ENCODE results near the gene LEF1. TPM values are rescaled to one million over a fixed set of nuclear protein-coding genes. Genes with fewer than 3 reads are reported as not detected.

Gene LEF1
- total RNA-seq, 1 donor from 2014 or later, result 16.6 TPM

DNA sequence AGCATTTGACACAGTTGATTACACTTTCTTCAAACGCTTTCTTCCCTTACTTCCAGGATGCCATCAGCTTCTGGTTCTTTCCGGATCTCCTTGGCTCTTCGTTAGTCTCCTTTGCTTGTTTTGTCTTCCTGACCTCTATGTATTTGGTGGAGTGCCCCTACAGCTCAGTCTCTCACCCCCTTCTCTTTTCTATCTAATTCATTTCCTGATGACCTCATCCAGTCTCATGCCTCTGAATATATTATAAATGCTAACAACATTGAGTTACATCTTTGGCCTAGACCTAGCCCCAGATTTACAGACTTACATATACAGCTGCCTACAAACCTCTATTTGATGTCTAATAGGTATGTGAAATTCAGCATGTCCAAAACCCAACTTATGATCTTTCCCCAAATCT, 16.5 kb upstream of the LEF1 start:
- Histone ChIP-seq H4K20me1 (ENCODE audit: insufficient read depth, low read length) (no peaks in the 10 kb centered on the region), H3K36me3 (ENCODE audit: insufficient read depth, low read length) (no peaks in the 10 kb centered on the region), H3K27ac (ENCODE audit: low read depth, low read length) (no peak overlapping the region), H3K9ac (ENCODE audit: low read length) (no peak overlapping the region), H2AFZ (ENCODE audit: low read depth, low read length) (no peak overlapping the region), H3K4me3 (ENCODE audit: insufficient read depth, low read depth, low read length) (no peak overlapping the region), H3K4me1 (ENCODE audit: insufficient read depth, low read length) (peaks cover 3% of the 10 kb centered on the region), H3K27me3 (ENCODE audit: insufficient read depth, low read length) (peaks cover 2% of the 10 kb centered on the region), H3K79me2 (ENCODE audit: insufficient read depth, low read length) (no peaks in the 10 kb centered on the region), H3K4me2 (ENCODE audit: low read length) (no peak overlapping the region), H3K9me3 (ENCODE audit: insufficient read depth, low read depth, low read length) (no peaks in the 10 kb centered on the region)
- H3K36me3 Mint-ChIP-seq (ENCODE audit: low read depth, unreplicated experiment), result no peaks in the 10 kb centered on the region
- no peaks in the 10 kb centered on the region for H3K9me3 Mint-ChIP-seq (ENCODE audit: unreplicated experiment)
- FAIRE-seq (no peak), DNase-seq (ENCODE audit: low read depth) (no peak)
- H3K27me3 Mint-ChIP-seq (ENCODE audit: low read depth, unreplicated experiment), result peaks cover 6% of the 10 kb centered on the region
- no peak for TF ChIP-seq CTCF (IDR thresholded peaks at IDR 0.05; ENCODE audit: insufficient read depth, low read depth, low read length)
- no peak for TF ChIP-seq EZH2 (IDR thresholded peaks at IDR 0.05; ENCODE audit: insufficient read depth, low read length)
- H3K4me3 Mint-ChIP-seq (ENCODE audit: unreplicated experiment), result no peak overlapping the region
- peaks cover 11% of the 10 kb centered on the region for H3K4me1 Mint-ChIP-seq (ENCODE audit: low read depth, unreplicated experiment)
- H3K27ac Mint-ChIP-seq (ENCODE audit: unreplicated experiment), result no peak overlapping the region

DNA sequence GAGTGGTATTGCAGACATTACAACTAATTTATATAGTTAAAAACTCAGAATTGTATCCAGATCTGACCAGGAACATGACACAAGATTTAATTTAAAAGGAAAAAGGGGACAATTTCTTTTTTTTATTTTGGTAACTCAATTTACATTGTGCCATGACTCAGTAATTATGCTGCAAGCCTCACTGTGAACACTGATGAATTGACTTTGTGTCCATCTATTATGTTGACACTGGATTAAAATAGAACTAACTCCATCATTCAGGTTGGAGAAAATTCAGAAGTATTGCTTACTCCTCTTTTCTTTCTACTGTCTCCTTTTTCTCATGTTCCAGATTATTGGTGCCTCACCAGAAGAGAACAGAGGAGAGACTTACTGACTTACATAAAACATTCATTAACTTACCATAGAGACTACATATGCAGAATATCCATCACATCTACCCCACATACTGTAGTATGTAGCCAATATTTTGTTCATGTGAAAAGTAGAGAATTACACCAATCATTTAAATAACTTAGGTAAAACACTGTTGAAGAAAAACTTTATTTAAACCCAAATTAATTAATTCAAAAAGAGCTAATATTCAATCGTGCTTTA, 15.8 kb upstream of the LEF1 start:
- Mint-ChIP-seq H3K36me3 (ENCODE audit: low read depth, unreplicated experiment) (no peaks in the 10 kb centered on the region), H3K4me3 (ENCODE audit: unreplicated experiment) (no peak overlapping the region), H3K4me1 (ENCODE audit: low read depth, unreplicated experiment) (peaks cover 11% of the 10 kb centered on the region), H3K27ac (ENCODE audit: unreplicated experiment) (no peak overlapping the region), H3K27me3 (ENCODE audit: low read depth, unreplicated experiment) (no peaks in the 10 kb centered on the region), H3K9me3 (ENCODE audit: unreplicated experiment) (no peaks in the 10 kb centered on the region)
- Histone ChIP-seq H3K27ac (ENCODE audit: low read depth, low read length) (no peak overlapping the region), H3K9ac (ENCODE audit: low read length) (no peak overlapping the region), H3K36me3 (ENCODE audit: insufficient read depth, low read length) (no peaks in the 10 kb centered on the region), H3K4me2 (ENCODE audit: low read length) (no peak overlapping the region), H3K9me3 (ENCODE audit: insufficient read depth, low read depth, low read length) (no peaks in the 10 kb centered on the region), H2AFZ (ENCODE audit: low read depth, low read length) (no peak overlapping the region), H4K20me1 (ENCODE audit: insufficient read depth, low read length) (no peaks in the 10 kb centered on the region), H3K4me1 (ENCODE audit: insufficient read depth, low read length) (peaks cover 3% of the 10 kb centered on the region), H3K4me3 (ENCODE audit: insufficient read depth, low read depth, low read length) (no peak overlapping the region), H3K79me2 (ENCODE audit: insufficient read depth, low read length) (no peaks in the 10 kb centered on the region), H3K27me3 (ENCODE audit: insufficient read depth, low read length) (peaks cover 2% of the 10 kb centered on the region)
- TF ChIP-seq CTCF (IDR thresholded peaks at IDR 0.05; ENCODE audit: insufficient read depth, low read depth, low read length) (no peak), EZH2 (IDR thresholded peaks at IDR 0.05; ENCODE audit: insufficient read depth, low read length) (no peak)
- no peak for FAIRE-seq
- DNase-seq (ENCODE audit: low read depth), result no peak

- no peaks in the 10 kb centered on the region for H3K36me3 ChIP-seq (ENCODE audit: insufficient read depth, low read length)
- H3K27me3 ChIP-seq (ENCODE audit: insufficient read depth, low read length), result peaks cover 2% of the 10 kb centered on the region
- H3K4me1 ChIP-seq (ENCODE audit: insufficient read depth, low read length), result peaks cover 3% of the 10 kb centered on the region
- no peaks in the 10 kb centered on the region for H3K79me2 ChIP-seq (ENCODE audit: insufficient read depth, low read length)
- H3K27ac ChIP-seq (ENCODE audit: low read depth, low read length), result no peak overlapping the region
- FAIRE-seq (no peak), DNase-seq (ENCODE audit: low read depth) (no peak)
- H3K4me3 Mint-ChIP-seq (ENCODE audit: unreplicated experiment), result no peak overlapping the region
- H3K9me3 Mint-ChIP-seq (ENCODE audit: unreplicated experiment), result no peaks in the 10 kb centered on the region
- no peak overlapping the region for H3K27ac Mint-ChIP-seq (ENCODE audit: unreplicated experiment)
- H3K4me3 ChIP-seq (ENCODE audit: insufficient read depth, low read depth, low read length), result no peak overlapping the region
- no peaks in the 10 kb centered on the region for H3K36me3 Mint-ChIP-seq (ENCODE audit: low read depth, unreplicated experiment)
- no peaks in the 10 kb centered on the region for H4K20me1 ChIP-seq (ENCODE audit: insufficient read depth, low read length)
- no peak overlapping the region for H3K4me2 ChIP-seq (ENCODE audit: low read length)
- H3K9me3 ChIP-seq (ENCODE audit: insufficient read depth, low read depth, low read length), result no peaks in the 10 kb centered on the region
- H3K4me1 Mint-ChIP-seq (ENCODE audit: low read depth, unreplicated experiment), result peaks cover 11% of the 10 kb centered on the region
- TF ChIP-seq EZH2 (IDR thresholded peaks at IDR 0.05; ENCODE audit: insufficient read depth, low read length) (no peak), CTCF (IDR thresholded peaks at IDR 0.05; ENCODE audit: insufficient read depth, low read depth, low read length) (no peak)
- peaks cover 8% of the 10 kb centered on the region for H3K27me3 Mint-ChIP-seq (ENCODE audit: low read depth, unreplicated experiment)
- no peak overlapping the region for H2AFZ ChIP-seq (ENCODE audit: low read depth, low read length)
- H3K9ac ChIP-seq (ENCODE audit: low read length), result no peak overlapping the region
Measured at GRCh38 chr4:108181704-108182103, 13.0 kb upstream of the LEF1 start.
